DMS79 treated with DMSO at 0.1 percent for 48 hours (cell line): ENCODE data around the gene RAC2.
A peak's percentile ranks its signal among the peaks of the same experiment; 100 is the strongest.
"Not testable (repeated sequence)": the region's sequence is repeated elsewhere in the genome, so short reads cannot be mapped to it uniquely, and the experiment has no call there.

Experiments used
- DNase-seq: peaks from one replicate; lab custom pipeline; 2025; lab: John Stamatoyannopoulos, UW

RAC2 gene

DNA sequence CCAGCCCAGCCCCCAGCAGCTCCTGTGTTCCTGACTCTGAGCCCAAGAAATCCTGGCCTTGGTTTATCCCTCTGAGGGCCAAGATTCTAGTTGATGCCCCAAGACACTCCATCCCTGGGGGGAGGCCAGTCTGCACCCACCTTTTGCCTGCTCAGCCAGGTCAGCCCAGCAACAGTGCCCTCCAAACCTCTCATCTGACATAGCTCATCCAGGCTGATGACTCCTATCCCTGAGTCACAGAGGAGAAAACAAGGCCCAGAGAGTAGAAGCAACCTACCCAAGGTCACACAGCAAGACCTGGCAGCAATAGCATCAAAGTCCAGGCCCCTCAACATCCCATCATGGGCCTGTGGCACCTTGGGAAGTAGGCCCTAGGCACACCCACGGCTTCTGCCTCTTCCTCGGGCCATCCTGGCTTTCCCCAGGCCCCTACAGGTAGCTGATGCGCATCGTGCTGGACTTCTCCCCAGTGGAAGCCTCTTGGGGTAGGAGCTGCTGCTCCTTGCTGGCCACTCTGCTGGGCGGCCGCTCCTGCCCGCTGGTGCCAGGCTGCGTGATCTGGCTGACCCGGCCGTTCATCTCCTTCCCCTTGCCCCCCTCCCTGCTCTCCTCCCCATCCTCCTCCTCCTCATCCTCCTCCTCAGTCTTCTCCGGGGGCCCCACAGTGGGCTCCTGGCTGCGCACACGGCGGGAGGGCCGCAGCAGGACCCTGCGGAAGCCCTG lies 37.8 kb downstream of the RAC2 start:
- DNase-seq = no peak

- DNase-seq = no peak
Observed at GRCh38 chr22:37205046-37205445, 39.0 kb downstream of the RAC2 start.

- DNase-seq = no peak
Observed at GRCh38 chr22:37204045-37204655, 39.9 kb downstream of the RAC2 start.

GRCh38 chr22:37203354-37204044 lies 40.6 kb downstream of the RAC2 start:
- no peak for DNase-seq

- DNase-seq = no peak
Observed at GRCh38 chr22:37202716-37203115, 41.4 kb downstream of the RAC2 start.

- no peak for DNase-seq
Observed at GRCh38 chr22:37202001-37202555, 42.0 kb downstream of the RAC2 start.

DNA sequence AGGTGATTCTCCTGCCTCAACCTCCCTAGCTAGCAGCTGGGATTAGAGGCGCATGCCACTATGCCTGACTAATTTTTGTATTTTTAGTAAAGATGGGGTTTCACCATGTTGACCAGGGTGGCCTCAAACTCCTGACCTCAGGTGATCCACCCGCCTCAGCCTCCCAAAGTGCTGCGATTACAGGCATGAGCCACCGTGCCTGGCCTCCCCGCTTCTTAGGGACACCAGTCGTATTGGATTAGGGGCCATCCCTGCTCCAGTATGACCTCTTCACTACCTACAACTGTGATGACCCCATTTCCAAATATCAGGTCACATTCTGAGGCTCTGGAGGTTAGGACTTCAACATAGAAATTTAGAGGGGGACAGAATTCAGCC lies 42.6 kb downstream of the RAC2 start:
- DNase-seq = not testable (repeated sequence)

DNA sequence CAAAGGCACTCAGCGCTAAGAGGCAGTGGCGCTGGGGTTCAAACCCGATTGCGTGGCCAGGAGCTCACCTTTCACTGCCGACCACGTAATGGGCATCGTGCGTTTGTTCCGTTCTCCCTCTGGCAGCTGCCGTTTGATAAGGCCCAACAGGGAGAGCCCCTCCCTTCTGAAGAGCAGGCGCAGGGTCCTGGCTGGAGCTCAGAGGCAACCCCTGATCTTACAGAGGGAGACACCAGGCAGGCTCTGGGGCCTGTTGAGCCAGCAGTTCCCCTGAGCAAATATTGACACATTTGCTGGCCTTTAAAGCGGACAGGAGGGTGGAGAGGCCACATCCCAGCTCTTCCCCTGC lies 44.3 kb downstream of the RAC2 start:
- DNase-seq = no peak

- DNase-seq = peak; percentile 75
Observed at GRCh38 chr22:37199103-37199759, 44.8 kb downstream of the RAC2 start.

- peak; percentile 12 for DNase-seq
Observed at GRCh38 chr22:37198258-37199102, 45.6 kb downstream of the RAC2 start.

DNA sequence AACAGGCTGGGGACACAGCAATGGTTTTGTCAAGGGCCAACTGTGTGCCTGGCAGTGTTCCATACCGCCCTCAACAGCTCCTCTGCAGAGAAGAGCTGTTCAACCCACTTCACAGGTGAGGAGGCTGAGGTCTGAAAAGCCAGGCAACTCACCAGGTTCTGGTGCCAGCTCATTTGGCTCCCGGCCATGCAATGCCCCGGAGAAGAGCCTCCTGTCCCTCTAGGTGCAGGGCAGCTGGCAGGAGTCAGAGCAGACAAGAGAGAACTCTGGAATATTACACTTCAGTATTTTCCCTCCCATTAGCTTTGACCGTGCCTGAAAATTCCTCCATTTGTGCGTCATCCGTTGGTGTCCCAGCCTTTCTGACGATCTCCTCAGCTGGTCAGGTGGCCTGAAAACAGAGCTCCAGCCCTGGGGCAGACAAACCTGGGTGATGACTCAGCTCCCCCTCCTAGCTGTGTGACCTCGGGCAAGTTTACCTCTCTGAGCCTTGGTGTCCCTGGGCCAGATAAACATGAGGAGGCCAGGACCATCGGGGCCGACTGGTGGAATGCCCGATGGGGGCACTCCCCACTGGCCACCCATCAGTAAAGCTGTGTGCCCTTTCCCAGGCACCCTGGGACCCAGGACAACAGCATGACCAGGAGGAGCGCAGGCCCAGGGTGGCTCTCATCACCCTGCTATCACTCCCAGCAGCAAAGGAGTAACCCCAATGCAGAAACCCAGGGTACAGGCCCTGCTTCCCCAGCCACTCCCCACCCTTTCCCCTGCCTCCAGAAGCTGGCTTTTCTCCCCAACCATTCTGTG lies 46.4 kb downstream of the RAC2 start:
- peak; percentile 10 for DNase-seq

DNA sequence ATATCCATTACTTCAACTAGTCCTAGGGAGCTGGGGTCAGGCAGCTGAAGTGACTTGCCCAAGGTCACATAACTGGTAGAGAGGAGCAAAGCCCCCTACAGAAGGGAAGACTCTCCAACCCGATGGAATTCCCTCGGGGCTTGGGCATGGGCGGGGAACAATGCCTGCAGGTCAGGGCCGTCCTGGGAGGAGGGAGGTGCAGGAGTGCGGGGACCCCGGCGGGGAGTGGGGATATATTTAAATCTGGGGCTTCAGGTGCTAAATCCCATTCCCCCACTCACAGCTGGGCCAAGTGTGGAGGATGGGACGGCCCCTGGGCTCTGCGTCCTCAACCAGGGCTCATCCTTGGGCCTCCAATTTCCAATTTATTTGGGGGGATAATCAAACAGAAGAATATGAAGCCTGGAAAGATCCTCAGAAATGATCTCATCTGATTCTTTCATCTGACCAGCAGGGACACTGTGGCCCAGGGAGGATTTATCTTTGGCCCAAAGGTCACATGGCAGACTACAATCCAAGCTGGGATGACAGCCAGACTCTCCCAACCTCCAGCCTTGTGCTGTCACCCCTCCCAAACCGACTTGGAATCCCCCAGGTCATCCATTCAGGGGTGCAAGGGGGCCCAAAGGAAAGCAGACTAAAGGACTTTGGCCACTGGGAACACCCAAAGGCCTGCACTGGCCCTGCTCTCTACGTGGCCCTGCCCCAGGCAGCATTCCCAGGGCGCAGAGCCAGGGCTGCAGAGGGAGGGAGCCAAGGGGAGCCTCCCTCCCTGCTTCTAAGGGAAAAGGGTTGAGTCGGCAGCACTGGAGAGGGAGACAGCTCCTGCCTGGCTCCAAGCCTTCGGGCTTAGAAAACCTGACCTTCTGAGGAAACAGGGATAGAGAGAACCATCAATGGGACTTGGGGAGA lies 47.3 kb downstream of the RAC2 start:
- DNase-seq = peak; percentile 1

GRCh38 chr22:37195921-37196320 lies 48.1 kb downstream of the RAC2 start:
- no peak for DNase-seq

GRCh38 chr22:37194750-37195149 lies 49.3 kb downstream of the RAC2 start:
- no peak for DNase-seq

GRCh38 chr22:37193629-37194191 lies 50.4 kb downstream of the RAC2 start:
- DNase-seq = no peak

- no peak for DNase-seq
Observed at GRCh38 chr22:37192741-37193140, 51.3 kb downstream of the RAC2 start.

- no peak for DNase-seq
Observed at GRCh38 chr22:37192204-37192603, 51.9 kb downstream of the RAC2 start.

DNA sequence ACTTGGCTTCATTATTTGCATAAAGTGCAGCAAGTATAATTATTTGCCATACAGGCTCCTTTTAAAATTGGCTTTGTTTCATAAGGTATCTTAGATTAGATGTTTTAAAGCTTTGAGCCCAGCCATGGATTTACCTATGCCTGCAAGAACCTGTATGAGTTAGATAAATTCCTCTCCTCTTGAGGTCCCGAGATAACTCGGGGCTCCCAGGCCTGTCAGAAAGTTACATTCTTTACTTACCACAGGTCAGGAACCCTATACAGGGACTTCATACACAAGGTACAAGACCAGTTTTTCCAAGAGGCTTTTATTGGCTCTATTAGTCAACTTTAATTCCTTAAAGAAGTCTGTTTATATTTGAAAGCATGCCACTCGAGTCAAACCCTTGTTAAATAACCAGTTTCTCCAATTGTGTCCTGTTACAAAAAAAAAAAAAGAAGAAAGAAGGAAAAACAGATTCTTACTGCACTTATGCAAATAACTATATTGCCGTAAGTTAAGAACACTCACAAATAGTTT lies 53.7 kb downstream of the RAC2 start:
- no peak for DNase-seq

- no peak for DNase-seq
Observed at GRCh38 chr22:37188901-37189466, 55.1 kb downstream of the RAC2 start.
